ENCODE data around the gene VPS13D. TPM values are rescaled to one million over a fixed set of nuclear protein-coding genes. Genes with fewer than 3 reads are reported as not detected.

The VPS13D gene
- total and polyA plus RNA-seq, 10 of the 15 experiments (the other 5 are each of a cell fraction or from before 2014, with no cell fraction given): 1.4 to 16.9 (median 8.5) TPM

DNA sequence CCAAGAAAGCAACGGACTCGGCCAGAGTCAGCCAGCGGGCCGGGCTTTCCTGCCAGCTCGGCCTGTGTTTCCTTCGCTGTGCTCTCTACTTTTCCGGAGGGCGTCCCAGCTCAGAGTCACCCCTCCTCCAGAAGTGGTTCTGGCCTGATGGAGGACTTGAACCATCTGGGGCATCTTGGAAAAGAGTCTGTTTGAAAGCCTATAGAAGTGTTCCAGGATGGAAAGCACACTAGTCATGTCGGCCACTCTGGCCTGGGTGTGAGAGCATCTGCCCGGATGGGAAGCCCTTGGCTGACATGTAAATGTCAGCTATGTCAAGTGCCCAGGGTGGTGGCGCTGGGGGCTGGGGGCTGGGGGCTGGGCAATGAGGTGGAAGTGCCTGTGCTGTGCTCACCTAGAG, 274.8 kb downstream of the VPS13D start (continued):
- TF ChIP-seq NFIC (IDR thresholded peaks at IDR 0.05; ENCODE audit: low read depth, low read length) (no peak), EED (IDR thresholded peaks at IDR 0.05; ENCODE audit: low read depth) (no peak)

GRCh38 chr1:12505231-12505630, 275.4 kb downstream of the VPS13D start:
- Histone ChIP-seq H4K20me1 (ENCODE audit: control insufficient read depth, insufficient read depth) (no peaks in the 10 kb centered on the region), H3K4me2 (ENCODE audit: control insufficient read depth, insufficient read depth) (no peak overlapping the region), H2AFZ (ENCODE audit: control insufficient read depth, low read depth, low read length) (no peak overlapping the region), H3K4me3 (no peak overlapping the region), H3K79me2 (ENCODE audit: control insufficient read depth, insufficient read depth, low read length) (no peaks in the 10 kb centered on the region), H3K27me3 (replicated peaks in 1 of 2; ENCODE audit: control insufficient read depth in 2 of 2, insufficient read depth in 2 of 2, low read length in 1 of 2) (no peaks in the 10 kb centered on the region), H3K27ac (ENCODE audit: control insufficient read depth, insufficient read depth) (no peak overlapping the region), H3K9ac (ENCODE audit: control insufficient read depth, insufficient read depth, low read length) (no peak overlapping the region), H3K36me3 (ENCODE audit: control insufficient read depth in 2 of 2, insufficient read depth in 2 of 2, low read length in 1 of 2) (peaks cover 0 to 3% of the 10 kb centered on the region in 2 experiments; a peak in 3 of 4 replicates), H3K4me1 (ENCODE audit: control insufficient read depth, insufficient read depth, low read length) (no peaks in the 10 kb centered on the region), H3K9me3 (replicated peaks; ENCODE audit: control insufficient read depth, insufficient read depth, low read length) (no peaks in the 10 kb centered on the region)
- ChIA-PET RAD21 (ENCODE audit: unreplicated experiment) (no interaction called here), POLR2A (no interaction called here), CTCF (no interaction called here), SMC1A (ENCODE audit: uncharacterized antibody, unreplicated experiment) (no interaction called here)
- intact Hi-C loops (cut with micrococcal nuclease; ENCODE audit: unreplicated experiment): no loop called here
- WGBS (ENCODE audit: insufficient coverage, insufficient replicate concordance, low lambda C conversion rate, missing lambda C conversion rate): 84% methylated on average over 10 of the region's 10 CpGs
- TF ChIP-seq, protein P1, sequence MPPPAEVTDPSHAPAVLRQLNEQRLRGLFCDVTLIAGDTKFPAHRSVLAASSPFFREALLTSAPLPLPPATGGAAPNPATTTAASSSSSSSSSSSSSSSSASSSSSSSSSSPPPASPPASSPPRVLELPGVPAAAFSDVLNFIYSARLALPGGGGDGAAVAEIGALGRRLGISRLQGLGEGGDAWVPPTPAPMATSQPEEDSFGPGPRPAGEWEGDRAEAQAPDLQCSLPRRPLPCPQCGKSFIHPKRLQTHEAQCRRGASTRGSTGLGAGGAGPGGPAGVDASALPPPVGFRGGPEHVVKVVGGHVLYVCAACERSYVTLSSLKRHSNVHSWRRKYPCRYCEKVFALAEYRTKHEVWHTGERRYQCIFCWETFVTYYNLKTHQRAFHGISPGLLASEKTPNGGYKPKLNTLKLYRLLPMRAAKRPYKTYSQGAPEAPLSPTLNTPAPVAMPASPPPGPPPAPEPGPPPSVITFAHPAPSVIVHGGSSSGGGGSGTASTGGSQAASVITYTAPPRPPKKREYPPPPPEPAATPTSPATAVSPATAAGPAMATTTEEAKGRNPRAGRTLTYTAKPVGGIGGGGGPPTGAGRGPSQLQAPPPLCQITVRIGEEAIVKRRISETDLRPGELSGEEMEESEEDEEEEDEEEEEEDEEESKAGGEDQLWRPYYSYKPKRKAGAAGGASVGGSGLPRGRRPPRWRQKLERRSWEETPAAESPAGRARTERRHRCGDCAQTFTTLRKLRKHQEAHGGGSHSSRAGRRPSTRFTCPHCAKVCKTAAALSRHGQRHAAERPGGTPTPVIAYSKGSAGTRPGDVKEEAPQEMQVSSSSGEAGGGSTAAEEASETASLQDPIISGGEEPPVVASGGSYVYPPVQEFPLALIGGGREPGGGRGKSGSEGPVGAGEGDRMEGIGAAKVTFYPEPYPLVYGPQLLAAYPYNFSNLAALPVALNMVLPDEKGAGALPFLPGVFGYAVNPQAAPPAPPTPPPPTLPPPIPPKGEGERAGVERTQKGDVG (CRISPR knock-in tag; IDR thresholded peaks at IDR 0.05): no peak
- TF ChIP-seq POLR2AphosphoS5 (IDR thresholded peaks at IDR 0.05; ENCODE audit: low read length): no peak
- TF ChIP-seq ETV6 (conservative IDR thresholded peaks at IDR 0.05 in 1 of 2, IDR thresholded peaks at IDR 0.05 in 1 of 2; ENCODE audit: borderline replicate concordance in 1 of 2, low read depth in 1 of 2): no peak
- no peak for TF ChIP-seq BMI1 (IDR thresholded peaks at IDR 0.05; ENCODE audit: borderline replicate concordance)
- TF ChIP-seq, protein P2, sequence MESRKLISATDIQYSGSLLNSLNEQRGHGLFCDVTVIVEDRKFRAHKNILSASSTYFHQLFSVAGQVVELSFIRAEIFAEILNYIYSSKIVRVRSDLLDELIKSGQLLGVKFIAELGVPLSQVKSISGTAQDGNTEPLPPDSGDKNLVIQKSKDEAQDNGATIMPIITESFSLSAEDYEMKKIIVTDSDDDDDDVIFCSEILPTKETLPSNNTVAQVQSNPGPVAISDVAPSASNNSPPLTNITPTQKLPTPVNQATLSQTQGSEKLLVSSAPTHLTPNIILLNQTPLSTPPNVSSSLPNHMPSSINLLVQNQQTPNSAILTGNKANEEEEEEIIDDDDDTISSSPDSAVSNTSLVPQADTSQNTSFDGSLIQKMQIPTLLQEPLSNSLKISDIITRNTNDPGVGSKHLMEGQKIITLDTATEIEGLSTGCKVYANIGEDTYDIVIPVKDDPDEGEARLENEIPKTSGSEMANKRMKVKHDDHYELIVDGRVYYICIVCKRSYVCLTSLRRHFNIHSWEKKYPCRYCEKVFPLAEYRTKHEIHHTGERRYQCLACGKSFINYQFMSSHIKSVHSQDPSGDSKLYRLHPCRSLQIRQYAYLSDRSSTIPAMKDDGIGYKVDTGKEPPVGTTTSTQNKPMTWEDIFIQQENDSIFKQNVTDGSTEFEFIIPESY (IDR thresholded peaks at IDR 0.05): no peak
- TF ChIP-seq TCF3 (IDR thresholded peaks at IDR 0.05; ENCODE audit: borderline replicate concordance, insufficient read depth, low read depth, low read length): no peak
- in situ Hi-C loops (cut with MboI): no loop called here
- DNase-seq (ENCODE audit: low read depth, low spot score) (no peak), FAIRE-seq (no peak), ATAC-seq (no peak)
- BruUV-seq (replicated peaks): no TSS peak
